Thyroid gland (tissue), 4 donors: ENCODE results near the gene MED13.

Experiments used
- POLR2A ChIP-seq, 2 donors: fragments of 450-650 bp; IDR thresholded peaks; one replicate each; pipeline ENCODE4 v1.6.1; 2017; ENCODE audit warnings: antibody characterized with exemption in 2 of 2, mild to moderate bottlenecking in 2 of 2, moderate library complexity in 1 of 2
- TF ChIP-seq, protein P1 (sequence below), 6 experiments: fragments of 200-600 bp in 3 of 6; fragments of 450-650 bp in 3 of 6; sonication (generic) in 3 of 6; IDR thresholded peaks; one replicate each; pipeline ENCODE4 v1.5.1; 2016 to 2019; ENCODE audit warnings: antibody characterized with exemption in 6 of 6, mild to moderate bottlenecking in 2 of 6, inconsistent platforms in 1 of 6, moderate library complexity in 1 of 6

DNA sequence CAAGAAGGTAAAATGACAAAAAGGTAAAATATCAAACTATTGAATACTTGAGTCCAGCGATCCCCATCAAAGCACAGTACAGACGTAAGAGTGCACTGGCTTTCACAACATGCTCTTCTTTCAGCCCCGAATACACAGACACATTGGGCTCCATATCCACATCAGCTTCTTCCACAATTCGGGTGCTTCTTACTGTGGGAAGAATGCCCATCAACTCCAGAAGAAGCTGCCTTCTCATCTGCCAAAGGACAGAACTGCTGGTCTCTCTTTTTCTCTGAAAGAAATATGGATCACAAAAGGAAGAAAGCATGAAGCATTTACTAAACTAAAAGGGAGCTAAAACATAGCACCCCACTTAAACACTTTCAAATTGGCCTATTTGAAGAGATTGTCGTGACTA, 157.7 kb downstream of the MED13 start:
- no peak for TF ChIP-seq POLR2A (IDR thresholded peaks at IDR 0.05)
- TF ChIP-seq, protein P1, sequence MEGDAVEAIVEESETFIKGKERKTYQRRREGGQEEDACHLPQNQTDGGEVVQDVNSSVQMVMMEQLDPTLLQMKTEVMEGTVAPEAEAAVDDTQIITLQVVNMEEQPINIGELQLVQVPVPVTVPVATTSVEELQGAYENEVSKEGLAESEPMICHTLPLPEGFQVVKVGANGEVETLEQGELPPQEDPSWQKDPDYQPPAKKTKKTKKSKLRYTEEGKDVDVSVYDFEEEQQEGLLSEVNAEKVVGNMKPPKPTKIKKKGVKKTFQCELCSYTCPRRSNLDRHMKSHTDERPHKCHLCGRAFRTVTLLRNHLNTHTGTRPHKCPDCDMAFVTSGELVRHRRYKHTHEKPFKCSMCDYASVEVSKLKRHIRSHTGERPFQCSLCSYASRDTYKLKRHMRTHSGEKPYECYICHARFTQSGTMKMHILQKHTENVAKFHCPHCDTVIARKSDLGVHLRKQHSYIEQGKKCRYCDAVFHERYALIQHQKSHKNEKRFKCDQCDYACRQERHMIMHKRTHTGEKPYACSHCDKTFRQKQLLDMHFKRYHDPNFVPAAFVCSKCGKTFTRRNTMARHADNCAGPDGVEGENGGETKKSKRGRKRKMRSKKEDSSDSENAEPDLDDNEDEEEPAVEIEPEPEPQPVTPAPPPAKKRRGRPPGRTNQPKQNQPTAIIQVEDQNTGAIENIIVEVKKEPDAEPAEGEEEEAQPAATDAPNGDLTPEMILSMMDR (IDR thresholded peaks at IDR 0.05): no peak
